ENCODE measurements around the gene PPY. TPM values are rescaled to one million over a fixed set of nuclear protein-coding genes. Genes with fewer than 3 reads are reported as not detected.
"Not testable (repeated sequence)": the region's sequence is repeated elsewhere in the genome, so short reads cannot be mapped to it uniquely, and the experiment has no call there.

Gene PPY
- polyA plus RNA-seq, 1 donor from 2014 or later, result not detected

DNA sequence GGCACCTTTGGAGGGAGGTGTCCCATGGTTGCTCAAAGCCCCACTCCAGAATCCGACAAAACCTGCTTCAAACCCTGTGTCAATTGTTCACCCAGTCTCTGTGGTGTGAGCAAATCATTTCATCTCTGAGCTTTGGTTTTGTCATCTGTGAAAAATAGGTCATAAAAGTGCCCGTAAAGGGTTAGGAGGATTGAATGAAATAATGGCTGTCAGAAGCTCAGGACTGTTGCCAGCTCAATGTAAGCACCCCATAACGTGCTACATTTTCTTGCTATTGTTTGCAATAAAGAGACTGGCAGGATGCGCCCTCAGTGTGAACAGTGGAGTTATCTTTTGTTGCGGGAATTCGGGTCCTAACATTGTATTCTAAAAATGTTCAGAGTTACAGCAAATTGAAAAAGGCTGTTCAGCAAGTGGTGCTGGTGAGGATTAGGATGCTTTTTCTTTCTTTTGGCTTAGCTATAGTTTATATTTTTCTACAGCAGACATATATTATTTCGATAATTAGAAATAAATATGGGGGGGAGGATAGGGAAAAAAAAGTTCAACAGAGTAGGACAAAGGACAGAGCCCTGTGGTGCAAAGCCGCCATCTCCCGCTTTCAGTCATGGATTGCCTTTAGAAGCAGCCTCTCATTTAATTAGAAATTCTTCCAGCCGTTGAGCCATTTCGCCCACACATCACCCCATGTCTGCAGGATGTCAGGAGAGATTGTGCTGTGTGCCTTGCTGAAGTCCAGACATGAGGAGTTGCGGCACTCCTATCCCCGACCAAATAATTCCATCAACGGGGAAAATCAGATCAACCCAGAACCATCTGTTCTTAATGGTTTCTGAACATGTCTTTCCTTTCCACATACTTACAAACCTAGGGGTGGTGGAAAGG, 32.3 kb upstream of the PPY start:
- no peak overlapping the region for H3K27ac Mint-ChIP-seq
- no peaks in the 10 kb centered on the region for H3K36me3 Mint-ChIP-seq
- peaks cover 10% of the 10 kb centered on the region for H3K27me3 Mint-ChIP-seq
- H3K9me3 Mint-ChIP-seq, result peaks cover 0 to 3% (median 0%) of the 10 kb centered on the region in 3 donors
- H3K4me3 Mint-ChIP-seq, result no peak overlapping the region
- no peaks in the 10 kb centered on the region for H3K4me1 Mint-ChIP-seq

- not testable (repeated sequence) for H3K4me1 Mint-ChIP-seq, H3K27me3 Mint-ChIP-seq, H3K27ac Mint-ChIP-seq, H3K4me3 Mint-ChIP-seq, H3K36me3 Mint-ChIP-seq, H3K9me3 Mint-ChIP-seq
Measured at GRCh38 chr17:43972444-43973212, 30.4 kb upstream of the PPY start.

- H3K9me3 Mint-ChIP-seq, H3K27me3 Mint-ChIP-seq, H3K4me1 Mint-ChIP-seq, H3K4me3 Mint-ChIP-seq, H3K36me3 Mint-ChIP-seq: not testable (repeated sequence)
- H3K27ac Mint-ChIP-seq, result peak overlapping the region in 1 of 3 donors; percentile 41
Measured at GRCh38 chr17:43971436-43971835, 29.2 kb upstream of the PPY start.

DNA sequence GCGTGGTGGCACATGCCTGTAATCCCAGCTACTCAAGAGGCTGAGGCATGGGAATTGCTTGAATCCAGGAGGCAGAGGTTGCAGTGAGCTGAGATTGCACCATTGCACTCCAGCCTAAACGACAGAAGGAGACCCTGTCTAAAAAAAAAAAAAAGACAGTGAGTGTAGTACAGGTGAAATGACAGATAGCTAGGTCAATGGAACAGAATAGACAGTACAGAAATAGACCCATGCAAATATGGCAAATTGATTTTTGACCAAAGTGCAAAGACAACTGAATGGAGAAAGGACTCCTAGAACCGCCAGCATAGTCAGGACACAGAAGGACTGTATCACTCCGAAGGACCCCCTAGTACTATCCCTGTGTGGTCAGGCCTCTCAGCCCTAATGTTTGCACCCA, 28.1 kb upstream of the PPY start:
- no peak overlapping the region for H3K27ac Mint-ChIP-seq
- no peaks in the 10 kb centered on the region for H3K27me3 Mint-ChIP-seq
- H3K4me3 Mint-ChIP-seq, result no peak overlapping the region
- H3K36me3 Mint-ChIP-seq, result no peaks in the 10 kb centered on the region
- no peaks in the 10 kb centered on the region for H3K4me1 Mint-ChIP-seq
- peaks cover 0 to 2% (median 0%) of the 10 kb centered on the region in 3 donors for H3K9me3 Mint-ChIP-seq

DNA sequence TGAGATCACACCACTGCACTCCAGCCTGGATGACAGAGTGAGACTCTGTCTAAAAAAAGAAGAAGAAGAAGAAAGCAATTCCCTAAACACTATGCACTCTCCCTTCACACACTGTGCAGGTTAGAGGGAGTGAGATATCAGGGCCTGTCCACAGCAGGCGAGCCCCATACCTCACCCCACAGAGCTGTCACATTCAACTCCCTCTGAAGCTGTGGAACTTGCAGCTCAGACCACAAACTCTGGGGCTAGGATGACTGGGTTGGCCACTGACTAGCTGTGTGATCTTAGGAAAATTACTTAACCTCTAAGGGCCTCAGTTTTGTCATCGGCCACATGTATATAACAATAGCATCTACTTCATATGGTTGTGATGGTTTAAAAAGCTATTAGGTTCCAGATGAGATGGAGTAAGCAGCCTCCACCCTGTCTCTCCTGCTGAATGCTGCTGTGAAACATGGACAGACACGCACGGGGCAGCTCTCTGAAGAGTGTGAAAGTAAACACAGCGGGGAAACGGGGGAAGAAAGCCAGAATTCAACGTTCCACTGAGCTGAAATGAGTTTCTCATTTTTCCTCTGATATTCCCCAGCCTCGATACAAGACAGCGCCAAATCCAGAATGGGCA, 25.1 kb upstream of the PPY start:
- H3K27ac Mint-ChIP-seq, result no peak overlapping the region
- no peak overlapping the region for H3K4me3 Mint-ChIP-seq
- no peaks in the 10 kb centered on the region for H3K36me3 Mint-ChIP-seq
- H3K4me1 Mint-ChIP-seq, result no peaks in the 10 kb centered on the region
- peaks cover 0 to 2% (median 0%) of the 10 kb centered on the region in 3 donors for H3K9me3 Mint-ChIP-seq
- H3K27me3 Mint-ChIP-seq, result peaks cover 10% of the 10 kb centered on the region

GRCh38 chr17:43966276-43966675, 24.0 kb upstream of the PPY start:
- H3K36me3 Mint-ChIP-seq, result no peaks in the 10 kb centered on the region
- no peaks in the 10 kb centered on the region for H3K9me3 Mint-ChIP-seq
- peaks cover 16% of the 10 kb centered on the region for H3K27me3 Mint-ChIP-seq
- H3K4me1 Mint-ChIP-seq, result no peaks in the 10 kb centered on the region
- no peak overlapping the region for H3K4me3 Mint-ChIP-seq
- H3K27ac Mint-ChIP-seq, result no peak overlapping the region

- no peaks in the 10 kb centered on the region for H3K4me1 Mint-ChIP-seq
- H3K4me3 Mint-ChIP-seq, result no peak overlapping the region
- peaks cover 21% of the 10 kb centered on the region for H3K27me3 Mint-ChIP-seq
- no peaks in the 10 kb centered on the region for H3K36me3 Mint-ChIP-seq
- no peaks in the 10 kb centered on the region for H3K9me3 Mint-ChIP-seq
- H3K27ac Mint-ChIP-seq, result no peak overlapping the region
Measured at GRCh38 chr17:43962479-43962878, 20.2 kb upstream of the PPY start.

GRCh38 chr17:43961954-43962353, 19.7 kb upstream of the PPY start:
- H3K27ac Mint-ChIP-seq, result no peak overlapping the region
- no peaks in the 10 kb centered on the region for H3K36me3 Mint-ChIP-seq
- H3K4me1 Mint-ChIP-seq, result no peaks in the 10 kb centered on the region
- H3K27me3 Mint-ChIP-seq, result peaks cover 21% of the 10 kb centered on the region
- H3K9me3 Mint-ChIP-seq, result no peaks in the 10 kb centered on the region
- no peak overlapping the region for H3K4me3 Mint-ChIP-seq

DNA sequence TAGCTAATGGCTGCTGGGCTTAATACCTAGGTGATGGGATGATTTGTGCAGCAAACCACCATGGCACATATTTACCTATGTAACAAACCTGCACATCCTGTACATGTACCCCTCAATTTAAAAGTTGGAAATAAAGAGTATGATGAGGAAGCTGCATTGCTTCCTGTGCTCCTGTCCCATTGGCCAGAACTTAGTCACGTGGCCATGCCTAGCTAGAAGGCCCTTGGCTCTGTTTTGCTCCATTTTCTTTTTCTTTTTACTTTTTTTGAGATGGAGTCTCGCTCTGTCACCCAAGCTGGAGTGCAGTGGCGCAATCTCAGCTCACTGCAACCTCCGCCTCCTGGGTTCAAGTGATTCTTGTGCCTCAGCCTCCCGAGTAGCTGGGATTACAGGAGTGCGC, 19.0 kb upstream of the PPY start:
- H3K9me3 Mint-ChIP-seq, H3K4me3 Mint-ChIP-seq, H3K27ac Mint-ChIP-seq, H3K4me1 Mint-ChIP-seq, H3K36me3 Mint-ChIP-seq: not testable (repeated sequence)
- peaks cover 24% of the 10 kb centered on the region for H3K27me3 Mint-ChIP-seq

- no peak overlapping the region for H3K27ac Mint-ChIP-seq
Measured at GRCh38 chr17:43958748-43959352, 16.6 kb upstream of the PPY start.

DNA sequence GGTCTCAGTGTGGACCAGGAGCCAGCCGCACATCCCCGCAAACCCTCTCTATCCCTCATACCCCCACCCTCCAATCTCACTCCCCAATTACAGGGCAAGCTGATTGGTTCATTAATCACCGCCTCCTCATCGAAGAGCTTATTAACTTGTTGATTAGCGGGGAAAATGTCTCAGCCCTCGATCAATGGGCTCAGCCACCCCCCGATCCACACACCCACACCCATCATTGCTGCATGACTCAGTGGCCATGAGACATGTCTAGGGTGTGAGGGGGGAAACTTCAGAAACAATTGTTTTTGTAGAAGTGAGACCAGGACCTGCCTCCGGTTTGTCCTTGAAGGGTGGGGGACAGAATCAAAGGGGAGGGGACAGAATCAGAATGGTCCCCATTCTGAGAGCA, 13.9 kb upstream of the PPY start:
- Mint-ChIP-seq H3K27me3 (peaks cover 32% of the 10 kb centered on the region), H3K9me3 (peaks cover 0 to 3% (median 0%) of the 10 kb centered on the region in 3 donors), H3K4me1 (peaks cover 0 to 5% (median 0%) of the 10 kb centered on the region in 3 donors), H3K4me3 (no peak overlapping the region), H3K27ac (no peak overlapping the region), H3K36me3 (no peaks in the 10 kb centered on the region)

More at GRCh38 chr17:43958748-43959352, 16.6 kb upstream of the PPY start:
- no peaks in the 10 kb centered on the region for H3K36me3 Mint-ChIP-seq
- no peaks in the 10 kb centered on the region for H3K4me1 Mint-ChIP-seq
- no peaks in the 10 kb centered on the region for H3K9me3 Mint-ChIP-seq
- no peak overlapping the region for H3K4me3 Mint-ChIP-seq
- peaks cover 31% of the 10 kb centered on the region for H3K27me3 Mint-ChIP-seq

DNA sequence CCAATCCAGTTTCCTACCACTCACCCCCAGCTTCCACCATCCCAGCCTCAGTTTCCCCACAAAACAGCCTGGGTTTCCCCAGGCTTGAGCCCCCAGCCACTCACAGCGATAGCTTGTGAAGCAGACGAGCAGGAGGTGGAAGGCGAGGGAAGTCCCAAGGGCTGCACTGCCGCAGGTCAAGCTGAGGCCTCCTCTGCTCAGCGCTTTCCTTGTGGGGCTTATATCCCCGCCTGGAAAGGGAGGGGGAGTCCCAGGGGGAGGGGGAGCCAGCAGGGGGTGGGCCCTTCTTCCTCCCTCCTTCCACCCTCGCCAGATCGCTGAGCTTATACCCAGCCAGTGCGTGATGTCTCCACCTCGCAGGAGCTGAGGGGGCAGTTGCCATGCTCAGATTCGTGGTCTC, 11.5 kb upstream of the PPY start, which contains the start of gene PYY:
PYY (minus strand) TSS at position 195 of the 400 bp plus-strand sequence. CDS start 457 bp downstream, outside the sequence.
- no peak within 1 kb of the TSS for H3K27ac Mint-ChIP-seq
- peaks cover 32% of the 10 kb centered on the region for H3K27me3 Mint-ChIP-seq
- peaks cover 0 to 5% (median 0%) of the 10 kb centered on the region in 3 donors for H3K4me1 Mint-ChIP-seq
- H3K4me3 Mint-ChIP-seq, result peak within 1 kb of the TSS in 1 of 4 donors; percentile 60
- peaks cover 2% of the 10 kb centered on the region for H3K36me3 Mint-ChIP-seq
- peaks cover 0 to 3% (median 0%) of the 10 kb centered on the region in 3 donors for H3K9me3 Mint-ChIP-seq

- Mint-ChIP-seq H3K9me3 (peaks cover 0 to 3% (median 0%) of the 10 kb centered on the region in 3 donors), H3K27ac (no peak overlapping the region), H3K4me3 (peak overlapping the region in 1 of 4 donors; percentile 60), H3K36me3 (peaks cover 2% of the 10 kb centered on the region), H3K4me1 (peaks cover 0 to 5% (median 0%) of the 10 kb centered on the region in 3 donors), H3K27me3 (peaks cover 32% of the 10 kb centered on the region)
Measured at GRCh38 chr17:43952724-43953666, 10.7 kb upstream of the PPY start.

- Mint-ChIP-seq H3K27me3 (peaks cover 36% of the 10 kb centered on the region), H3K4me3 (no peak overlapping the region)
Measured at GRCh38 chr17:43952351-43952723, 10.1 kb upstream of the PPY start.

More at GRCh38 chr17:43952351-43952723, 10.1 kb upstream of the PPY start:
- Mint-ChIP-seq H3K4me1 (peaks cover 0 to 5% (median 0%) of the 10 kb centered on the region in 3 donors), H3K27ac (no peak overlapping the region), H3K36me3 (peaks cover 2% of the 10 kb centered on the region), H3K9me3 (peaks cover 0 to 3% (median 0%) of the 10 kb centered on the region in 3 donors)

Data from IgD-negative memory B cell (primary cell).